ENCODE data around the gene SLAMF7. TPM values are rescaled to one million over a fixed set of nuclear protein-coding genes. Genes with fewer than 3 reads are reported as not detected.
"Not testable (repeated sequence)": the region's sequence is repeated elsewhere in the genome, so short reads cannot be mapped to it uniquely, and the experiment has no call there.

SLAMF7 gene
- total RNA-seq, 2 experiments from 2014 or later = 13.7 to 15.3 TPM

DNA sequence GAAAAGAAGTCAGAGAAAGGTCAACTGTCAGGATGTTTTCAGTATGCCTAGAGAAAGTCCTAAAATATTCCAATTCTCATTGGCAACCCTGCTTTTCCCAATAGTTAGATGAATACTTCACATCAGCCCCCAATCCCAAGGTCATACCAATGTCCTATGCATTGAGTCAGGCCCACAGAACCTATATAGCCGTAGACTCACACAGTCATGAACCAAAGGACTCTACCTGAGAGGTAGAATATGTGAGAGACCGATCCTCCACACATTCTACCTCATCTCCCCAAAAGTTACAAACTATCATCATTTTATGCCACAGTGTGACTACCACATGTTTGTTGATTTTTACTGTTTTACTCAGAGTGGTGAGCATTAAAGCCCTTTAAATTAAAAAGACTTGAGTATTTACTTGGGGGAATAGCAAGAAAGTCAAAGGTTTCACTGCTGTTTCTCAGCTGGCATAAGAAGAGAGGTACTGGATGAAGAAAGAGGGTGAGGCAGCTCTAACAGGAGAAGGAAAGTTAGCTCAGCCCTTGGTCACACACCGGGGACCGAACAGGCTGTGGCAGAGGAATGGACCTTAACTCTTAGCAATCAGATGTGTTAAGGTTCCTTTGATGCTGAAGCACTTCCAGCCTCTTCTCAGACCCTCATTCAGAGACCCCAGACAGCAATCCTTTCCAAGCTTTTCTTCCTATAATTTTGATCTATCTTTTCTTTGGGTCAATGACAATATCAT, 28.4 kb upstream of the SLAMF7 start:
- H3K36me3 Mint-ChIP-seq (ENCODE audit: low read depth) = peaks cover 10% of the 10 kb centered on the region
- H3K9me3 Mint-ChIP-seq = no peaks in the 10 kb centered on the region
- H3K27me3 Mint-ChIP-seq = no peaks in the 10 kb centered on the region
- ChIA-PET CTCF (interaction anchor here (1.0 to 6.0 kb wide), 7 partner anchors 13 to 126 kb away, joined by 3 to 51 read pairs (median 6); no protein-coding TSS in a partner anchor), POLR2A (interaction anchor here (0.7 to 3.7 kb wide), 17 partner anchors 8 to 126 kb away, joined by 3 to 47 read pairs (median 6); partner anchors contain the start of genes LY9 and SLAMF1)
- H3K4me1 Mint-ChIP-seq = peaks cover 25% of the 10 kb centered on the region
- no peak overlapping the region for H3K4me3 Mint-ChIP-seq
- no peak overlapping the region for H3K27ac Mint-ChIP-seq
- no peak for DNase-seq

DNA sequence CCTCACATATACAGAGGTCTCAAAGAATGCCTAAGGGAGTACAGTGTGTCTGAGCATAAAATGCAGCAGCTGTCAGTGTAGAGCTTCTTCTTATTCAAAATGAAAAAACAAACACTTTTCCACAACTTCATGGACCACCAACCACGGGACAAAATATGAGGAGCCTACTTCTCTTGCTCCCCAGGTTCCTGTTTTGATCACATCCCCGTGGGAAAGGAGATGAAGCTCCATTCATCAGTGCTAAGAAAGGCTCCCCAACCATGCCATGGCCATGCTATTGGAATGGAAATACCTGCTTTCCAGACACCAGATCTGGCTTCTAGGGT, 27.8 kb upstream of the SLAMF7 start:
- Mint-ChIP-seq H3K36me3 (ENCODE audit: low read depth) (peaks cover 5% of the 10 kb centered on the region), H3K27ac (no peak overlapping the region), H3K27me3 (no peaks in the 10 kb centered on the region), H3K4me1 (peaks cover 21% of the 10 kb centered on the region), H3K9me3 (no peaks in the 10 kb centered on the region), H3K4me3 (no peak overlapping the region)
- ChIA-PET CTCF (interaction anchor here (0.7 to 6.0 kb wide), 8 partner anchors 13 to 126 kb away, joined by 3 to 51 read pairs (median 6); no protein-coding TSS in a partner anchor), POLR2A (interaction anchor here (0.7 to 3.7 kb wide), 19 partner anchors 8 to 126 kb away, joined by 3 to 47 read pairs (median 6); partner anchors contain the start of genes LY9 and SLAMF1)
- no peak for DNase-seq

DNA sequence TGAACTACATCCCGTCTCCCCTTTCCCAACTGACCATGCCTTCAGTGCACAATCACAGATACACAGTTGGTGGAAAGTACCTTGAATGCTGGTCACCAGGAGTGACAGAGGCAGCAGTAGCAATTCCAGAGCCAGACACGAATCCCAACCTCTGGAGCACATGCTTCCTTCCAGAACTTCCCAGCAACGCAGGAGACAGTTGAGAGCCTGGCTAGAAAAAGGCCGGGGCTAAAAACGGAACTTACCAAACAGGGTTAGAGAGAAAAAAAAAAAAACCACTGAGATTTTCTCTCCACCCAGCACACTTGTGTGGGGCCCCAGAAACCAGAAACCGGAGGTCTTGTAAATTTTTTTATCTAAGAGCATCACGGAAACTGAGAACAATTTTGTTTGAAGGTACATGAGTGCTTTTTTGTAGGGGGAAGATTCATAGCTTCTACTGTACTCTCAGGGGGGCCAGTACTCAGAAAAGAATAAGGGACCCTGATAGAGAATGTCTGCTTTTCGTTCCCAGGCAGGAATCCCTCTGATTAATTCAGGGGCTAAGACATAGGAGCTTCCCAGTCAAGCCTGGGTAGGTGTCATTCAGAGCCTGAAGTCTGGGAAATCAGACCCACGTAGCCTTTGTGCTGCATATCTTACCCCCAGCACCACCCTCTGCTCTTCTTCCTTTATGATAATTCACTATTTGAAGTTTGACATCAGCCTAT, 27.3 kb upstream of the SLAMF7 start, which contains the start of gene CD48:
CD48 (minus strand) TSS at position 221 of the 710 bp plus-strand sequence; CDS start at position 162, 59 bp downstream.
- no peak within 1 kb of the TSS for H3K27ac Mint-ChIP-seq
- no peaks in the 10 kb centered on the region for H3K36me3 Mint-ChIP-seq (ENCODE audit: low read depth)
- no peaks in the 10 kb centered on the region for H3K27me3 Mint-ChIP-seq
- POLR2A ChIA-PET = interaction anchor here (0.8 to 3.7 kb wide), 19 partner anchors 9 to 125 kb away, joined by 3 to 47 read pairs (median 6); partner anchors contain the start of genes LY9 and SLAMF1
- DNase-seq = peak; percentile 61
- H3K4me1 Mint-ChIP-seq = peaks cover 20% of the 10 kb centered on the region
- no peak within 1 kb of the TSS for H3K4me3 Mint-ChIP-seq
- no peaks in the 10 kb centered on the region for H3K9me3 Mint-ChIP-seq
- CTCF ChIA-PET = interaction anchor here (0.7 to 6.0 kb wide), 10 partner anchors 12 to 242 kb away, joined by 3 to 51 read pairs (median 5); no protein-coding TSS in a partner anchor

DNA sequence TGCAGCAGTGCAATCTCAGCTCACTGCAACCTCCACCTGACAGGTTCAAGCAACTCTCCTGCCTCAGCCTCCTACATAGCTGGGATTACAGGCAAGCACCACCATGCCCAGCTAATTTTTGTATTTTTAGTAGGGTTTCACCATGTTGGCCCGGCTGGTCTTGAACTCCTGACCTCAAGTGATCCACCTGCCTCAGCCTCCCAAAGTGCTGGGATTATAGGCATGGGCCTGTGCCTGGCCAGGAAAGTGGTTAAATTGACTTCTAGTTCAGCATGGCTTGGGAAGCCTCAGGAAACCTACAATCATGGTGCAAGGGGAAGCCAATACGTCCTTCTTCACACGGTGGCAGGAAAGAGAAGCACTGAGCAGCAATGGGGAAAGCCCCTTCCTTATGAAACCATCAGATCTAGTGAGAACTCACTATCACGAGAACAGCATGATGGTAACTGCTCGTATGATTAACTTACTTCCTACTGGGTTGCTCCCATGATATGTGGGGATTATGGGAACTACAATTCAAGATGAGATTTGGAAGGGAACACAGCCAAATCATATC, 26.4 kb upstream of the SLAMF7 start:
- peak; percentile 51 for DNase-seq
- peaks cover 23% of the 10 kb centered on the region for H3K4me1 Mint-ChIP-seq
- ChIA-PET POLR2A (interaction anchor here (0.9 to 3.7 kb wide), 20 partner anchors 9 to 333 kb away, joined by 3 to 47 read pairs (median 6); partner anchors contain the start of genes LY9, SLAMF1 and USF1), CTCF (interaction anchor here (0.9 to 6.0 kb wide), 7 partner anchors 11 to 241 kb away, joined by 3 to 51 read pairs (median 11); no protein-coding TSS in a partner anchor)
- H3K27me3 Mint-ChIP-seq; H3K36me3 Mint-ChIP-seq (ENCODE audit: low read depth); H3K4me3 Mint-ChIP-seq; H3K27ac Mint-ChIP-seq; H3K9me3 Mint-ChIP-seq: not testable (repeated sequence)

DNA sequence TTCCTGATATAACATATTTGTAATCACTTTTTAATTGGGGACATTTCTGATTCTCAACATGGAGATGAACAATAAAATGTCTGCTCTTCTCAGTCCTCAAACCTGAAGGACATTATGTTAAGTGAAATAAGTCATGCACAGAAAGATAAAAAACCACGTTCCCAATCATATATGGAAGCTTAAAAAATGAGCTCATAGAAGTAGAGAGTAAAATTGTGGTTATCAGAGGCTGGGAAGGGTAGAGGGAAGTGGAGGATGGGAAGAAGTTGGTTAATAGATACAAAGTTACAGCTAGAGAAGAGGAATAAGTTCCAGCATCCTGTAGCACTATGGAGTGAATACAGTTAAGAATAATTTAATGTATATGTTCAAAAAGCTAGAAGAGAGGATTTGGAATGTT, 25.9 kb upstream of the SLAMF7 start:
- H3K36me3 Mint-ChIP-seq (ENCODE audit: low read depth) = no peaks in the 10 kb centered on the region
- no peak overlapping the region for H3K27ac Mint-ChIP-seq
- H3K4me1 Mint-ChIP-seq = peaks cover 25% of the 10 kb centered on the region
- no peak for DNase-seq
- ChIA-PET CTCF (interaction anchor here (1.0 to 6.0 kb wide), 6 partner anchors 11 to 124 kb away, joined by 3 to 51 read pairs (median 18); no protein-coding TSS in a partner anchor), POLR2A (interaction anchor here (0.9 to 3.7 kb wide), 10 partner anchors 10 to 333 kb away, joined by 3 to 47 read pairs (median 5); partner anchors contain the start of genes SLAMF1 and USF1)
- no peaks in the 10 kb centered on the region for H3K9me3 Mint-ChIP-seq
- H3K27me3 Mint-ChIP-seq = no peaks in the 10 kb centered on the region
- H3K4me3 Mint-ChIP-seq = no peak overlapping the region

DNA sequence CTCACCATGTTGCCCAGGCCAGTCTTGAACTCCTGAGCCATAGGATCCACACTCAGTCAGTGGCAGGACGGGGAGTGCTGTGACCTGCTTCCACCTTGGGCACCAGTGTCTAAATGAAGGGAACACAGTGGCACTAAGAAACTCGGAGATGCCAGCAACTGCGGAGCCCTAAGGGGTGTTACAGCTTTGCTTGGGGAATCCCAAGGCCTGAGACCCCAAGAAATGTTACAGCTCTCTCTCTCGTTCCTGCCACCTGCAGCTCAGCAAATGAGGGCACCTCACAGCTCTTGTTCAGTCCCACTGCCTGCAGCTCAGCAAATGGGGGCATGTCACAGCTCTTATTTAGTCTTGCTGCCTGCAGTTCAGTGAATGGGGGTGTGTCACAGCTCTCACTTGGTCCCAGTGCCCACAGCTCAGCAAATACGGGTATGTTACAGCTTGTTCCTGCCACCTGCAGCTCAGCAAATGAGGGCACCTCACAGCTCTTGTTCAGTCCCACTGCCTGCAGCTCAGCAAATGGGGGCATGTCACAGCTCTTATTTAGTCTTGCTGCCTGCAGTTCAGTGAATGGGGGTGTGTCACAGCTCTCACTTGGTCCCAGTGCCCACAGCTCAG, 24.9 kb upstream of the SLAMF7 start:
- POLR2A ChIA-PET = interaction anchor here (0.9 to 3.7 kb wide), 4 partner anchors 8 to 91 kb away, joined by 3 to 47 read pairs (median 22); no protein-coding TSS in a partner anchor
- H3K4me3 Mint-ChIP-seq, H3K9me3 Mint-ChIP-seq: not testable (repeated sequence)

DNA sequence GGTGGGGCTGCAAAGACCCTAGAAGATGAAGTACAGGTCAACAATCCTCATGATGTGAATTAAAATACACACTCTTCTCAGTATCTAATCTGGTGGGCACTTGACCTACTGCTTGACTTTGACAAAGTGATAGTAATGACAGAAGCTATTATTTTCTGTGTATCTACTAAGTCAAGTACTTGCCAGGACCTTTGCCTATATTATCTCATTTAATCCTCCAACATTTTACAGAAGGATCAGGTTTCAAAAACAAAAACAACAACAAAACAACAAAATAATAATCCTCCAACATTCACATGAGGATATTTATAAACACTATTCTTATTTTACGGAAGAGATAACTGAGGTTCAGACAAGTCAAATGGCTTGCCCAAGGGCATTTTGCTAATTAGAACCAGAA, 23.0 kb upstream of the SLAMF7 start:
- CTCF ChIA-PET = interaction anchor here (0.6 to 6.0 kb wide), 8 partner anchors 8 to 236 kb away, joined by 3 to 51 read pairs (median 4); no protein-coding TSS in a partner anchor
- DNase-seq = no peak
- H3K27me3 Mint-ChIP-seq = peaks cover 3% of the 10 kb centered on the region
- H3K36me3 Mint-ChIP-seq (ENCODE audit: low read depth) = no peaks in the 10 kb centered on the region
- POLR2A ChIA-PET = interaction anchor here (0.7 to 1.5 kb wide), 2 partner anchors 33 to 44 kb away, joined by 3 to 6 read pairs; no protein-coding TSS in a partner anchor
- no peak overlapping the region for H3K4me3 Mint-ChIP-seq
- H3K4me1 Mint-ChIP-seq = peaks cover 29% of the 10 kb centered on the region
- no peak overlapping the region for H3K27ac Mint-ChIP-seq
- no peaks in the 10 kb centered on the region for H3K9me3 Mint-ChIP-seq

More for the DNA sequence above, 24.9 kb upstream of the SLAMF7 start:
- not testable (repeated sequence) for H3K27me3 Mint-ChIP-seq; DNase-seq; H3K27ac Mint-ChIP-seq; H3K36me3 Mint-ChIP-seq (ENCODE audit: low read depth)
- CTCF ChIA-PET = interaction anchor here (0.7 to 6.0 kb wide), 8 partner anchors 10 to 54 kb away, joined by 3 to 51 read pairs (median 10); no protein-coding TSS in a partner anchor
- peaks cover 25% of the 10 kb centered on the region for H3K4me1 Mint-ChIP-seq

DNA sequence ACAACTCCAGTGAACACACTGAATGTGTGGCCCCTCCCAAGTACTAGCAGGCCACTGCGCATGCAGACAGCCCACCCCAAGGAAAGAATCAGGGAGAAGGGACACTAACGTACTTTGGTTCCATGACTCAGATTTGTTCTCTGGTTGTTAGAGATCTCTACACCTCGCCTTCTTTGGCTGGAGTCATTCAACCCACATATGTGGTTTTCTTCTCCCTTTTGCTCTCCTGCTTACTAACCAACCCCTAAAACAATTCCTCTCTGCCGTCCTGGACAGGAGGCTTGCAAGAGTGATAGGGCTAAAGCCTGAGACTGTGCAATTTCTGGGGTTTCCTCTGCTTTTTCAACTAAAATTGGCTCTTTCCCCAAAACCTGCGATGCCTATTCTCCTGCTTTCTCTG, 21.7 kb upstream of the SLAMF7 start:
- Mint-ChIP-seq H3K36me3 (ENCODE audit: low read depth) (no peaks in the 10 kb centered on the region), H3K4me1 (peaks cover 25% of the 10 kb centered on the region), H3K4me3 (no peak overlapping the region), H3K9me3 (no peaks in the 10 kb centered on the region), H3K27ac (no peak overlapping the region), H3K27me3 (peaks cover 3% of the 10 kb centered on the region)
- CTCF ChIA-PET = no interaction called here
- POLR2A ChIA-PET = no interaction called here
- no peak for DNase-seq

DNA sequence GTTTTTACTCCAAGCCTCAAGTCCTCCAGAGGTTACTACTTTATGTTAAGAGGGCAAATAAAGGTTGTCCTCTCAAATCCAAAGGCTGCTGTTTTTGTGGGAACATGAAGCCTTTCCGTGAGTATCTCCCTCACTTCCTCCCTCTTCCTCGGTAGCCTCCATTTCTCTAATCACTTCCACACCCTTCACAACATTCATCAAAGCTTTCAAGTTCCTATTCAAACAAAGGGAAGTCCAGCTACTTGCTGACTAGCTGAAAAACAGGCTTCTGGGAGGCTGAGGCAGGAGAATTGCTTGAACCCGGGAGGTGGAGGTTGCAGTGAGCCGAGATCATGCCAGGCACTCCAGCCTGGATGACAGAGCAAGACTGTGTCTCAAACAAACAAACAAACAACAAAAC, 20.8 kb upstream of the SLAMF7 start:
- Mint-ChIP-seq H3K27ac (no peak overlapping the region), H3K36me3 (ENCODE audit: low read depth) (no peaks in the 10 kb centered on the region), H3K9me3 (no peaks in the 10 kb centered on the region), H3K27me3 (peaks cover 3% of the 10 kb centered on the region), H3K4me1 (peaks cover 25% of the 10 kb centered on the region), H3K4me3 (no peak overlapping the region)
- DNase-seq = no peak
- CTCF ChIA-PET = no interaction called here
- POLR2A ChIA-PET = no interaction called here

DNA sequence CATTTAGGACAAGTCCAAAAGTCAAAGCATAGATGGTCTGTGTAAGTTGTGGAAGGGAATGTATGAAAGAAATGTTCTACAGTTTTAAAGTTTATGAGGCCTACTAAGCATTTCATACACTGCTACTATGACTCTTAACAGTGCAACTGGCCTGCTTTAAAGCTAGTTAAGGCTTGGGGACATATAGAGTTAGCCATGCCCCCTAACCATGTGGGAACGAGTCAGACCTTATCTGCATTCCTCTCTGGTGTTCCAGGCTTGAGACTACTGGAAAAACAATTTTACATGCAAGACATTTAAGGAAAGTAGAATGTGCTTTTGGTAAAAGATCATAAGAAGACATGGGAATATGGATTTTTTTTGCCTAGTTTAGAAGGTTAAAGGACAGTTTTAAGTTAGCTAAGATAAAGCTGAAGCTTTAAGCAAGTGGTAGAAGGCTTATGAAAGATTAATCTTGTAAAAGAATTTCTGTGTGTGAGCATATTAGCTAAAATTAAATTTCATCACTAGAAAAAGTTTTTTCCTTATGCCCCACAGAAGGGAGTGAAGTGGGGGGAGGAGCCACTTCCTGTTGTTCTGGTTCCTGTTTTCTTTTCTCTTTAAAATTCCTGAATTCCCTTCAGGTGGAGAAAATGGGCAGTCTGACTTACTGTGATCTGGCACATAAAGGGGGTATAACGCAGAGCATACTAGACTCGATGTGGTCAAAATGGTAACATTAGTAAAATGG, 18.5 kb upstream of the SLAMF7 start:
- Mint-ChIP-seq H3K27me3 (peaks cover 3% of the 10 kb centered on the region), H3K4me1 (peaks cover 36% of the 10 kb centered on the region), H3K4me3 (no peak overlapping the region), H3K36me3 (ENCODE audit: low read depth) (no peaks in the 10 kb centered on the region), H3K9me3 (no peaks in the 10 kb centered on the region), H3K27ac (no peak overlapping the region)
- ChIA-PET CTCF (interaction anchor here (0.6 to 6.0 kb wide), 3 partner anchors 13 to 307 kb away, joined by 3 to 43 read pairs (median 3); no protein-coding TSS in a partner anchor), POLR2A (no interaction called here)
- DNase-seq = no peak

DNA sequence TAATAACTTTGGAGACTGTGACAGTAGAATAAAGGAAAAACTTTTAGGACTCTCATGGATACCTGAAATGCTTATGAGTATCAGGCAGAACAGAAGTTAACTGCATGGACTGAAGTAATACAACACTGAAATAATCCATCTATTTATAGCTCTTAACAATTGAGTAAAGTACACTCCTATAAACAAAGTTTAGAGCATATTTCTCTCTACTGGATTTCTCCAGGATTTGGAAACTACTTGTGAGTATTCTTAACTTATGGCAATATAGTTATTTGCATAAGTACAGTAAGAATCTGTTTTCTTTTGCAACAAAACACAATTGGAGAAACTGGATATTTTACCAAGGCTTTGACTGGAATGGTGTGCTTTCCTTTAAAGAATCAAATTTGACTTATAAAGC, 17.6 kb upstream of the SLAMF7 start:
- Mint-ChIP-seq H3K4me3 (no peak overlapping the region), H3K4me1 (peaks cover 37% of the 10 kb centered on the region), H3K27ac (no peak overlapping the region), H3K36me3 (ENCODE audit: low read depth) (no peaks in the 10 kb centered on the region), H3K27me3 (peaks cover 3% of the 10 kb centered on the region), H3K9me3 (no peaks in the 10 kb centered on the region)
- ChIA-PET CTCF (interaction anchor here (0.7 to 7.4 kb wide), 6 partner anchors 8 to 231 kb away, joined by 3 to 179 read pairs (median 32); partner anchors contain the start of gene CD48), POLR2A (interaction anchor here (1.5 to 3.9 kb wide), 3 partner anchors 9 to 61 kb away, joined by 3 to 40 read pairs (median 16); partner anchors contain the start of gene CD48)
- no peak for DNase-seq
